Stimulated activated CD8-positive, alpha-beta memory T cell treated with anti-CD3 and anti-CD28 coated beads, Interleukin-7, amount 100 ng/mL, for 24 hours (primary cell): ENCODE measurements around the gene GRAPL.
"Not testable (repeated sequence)": the region's sequence is repeated elsewhere in the genome, so short reads cannot be mapped to it uniquely, and the experiment has no call there.

Experiments
- DNase-seq: peaks from one replicate; pipeline ENCODE4 v3.0.0-alpha.2; 2020; ENCODE audit warnings: low read depth

GRAPL gene

GRCh38 chr17:19136605-19137004 lies 9.2 kb downstream of the GRAPL start:
- DNase-seq, result not testable (repeated sequence)

- not testable (repeated sequence) for DNase-seq
These were observed 10.6 kb downstream of the GRAPL start for GRCh38 chr17:19137959-19138358.

GRCh38 chr17:19141366-19142155 lies 14.2 kb downstream of the GRAPL start:
- DNase-seq, result not testable (repeated sequence)

GRCh38 chr17:19142419-19142818 lies 15.0 kb downstream of the GRAPL start:
- DNase-seq, result not testable (repeated sequence)

GRCh38 chr17:19143097-19143777 lies 15.8 kb downstream of the GRAPL start:
- DNase-seq, result not testable (repeated sequence)

GRCh38 chr17:19144373-19144772 lies 17.0 kb downstream of the GRAPL start:
- DNase-seq, result not testable (repeated sequence)

- not testable (repeated sequence) for DNase-seq
These were observed 18.1 kb downstream of the GRAPL start for GRCh38 chr17:19145471-19145870.

- not testable (repeated sequence) for DNase-seq
These were observed 23.6 kb downstream of the GRAPL start for GRCh38 chr17:19150678-19151615.

- not testable (repeated sequence) for DNase-seq
These were observed 30.2 kb downstream of the GRAPL start for GRCh38 chr17:19157628-19158027.

- DNase-seq, result not testable (repeated sequence)
These were observed 31.1 kb downstream of the GRAPL start for GRCh38 chr17:19158478-19158877.

GRCh38 chr17:19158938-19159337 lies 31.5 kb downstream of the GRAPL start:
- not testable (repeated sequence) for DNase-seq

- DNase-seq, result not testable (repeated sequence)
These were observed 34.1 kb downstream of the GRAPL start for GRCh38 chr17:19161308-19162107.

- DNase-seq, result not testable (repeated sequence)
These were observed 35.2 kb downstream of the GRAPL start for GRCh38 chr17:19162384-19163216.

- DNase-seq, result not testable (repeated sequence)
These were observed 47.0 kb downstream of the GRAPL start for GRCh38 chr17:19174422-19174821.

GRCh38 chr17:19175410-19175809 lies 48.0 kb downstream of the GRAPL start:
- not testable (repeated sequence) for DNase-seq

GRCh38 chr17:19181040-19181875 lies 53.9 kb downstream of the GRAPL start:
- not testable (repeated sequence) for DNase-seq

- not testable (repeated sequence) for DNase-seq
These were observed 60.8 kb downstream of the GRAPL start for GRCh38 chr17:19187883-19188869.
